ENCODE measurements around the gene BRD7. TPM values are rescaled to one million over a fixed set of nuclear protein-coding genes. Genes with fewer than 3 reads are reported as not detected.

Gene BRD7
- polyA plus RNA-seq, 4 donors, result 40.7 to 71.6 (median 43.4) TPM

- Histone ChIP-seq H3K27me3 (ENCODE audit: control insufficient read depth in 3 of 3, insufficient read depth in 3 of 3, low read length in 3 of 3) (no peaks in the 10 kb centered on the region), H3K9me3 (ENCODE audit: control insufficient read depth in 2 of 2, insufficient read depth in 1 of 2, low read depth in 1 of 2, low read length in 1 of 2) (no peaks in the 10 kb centered on the region), H3K4me3 (ENCODE audit: low read depth in 1 of 3, low read length in 3 of 3) (no peak overlapping the region), H3K4me1 (ENCODE audit: control insufficient read depth in 3 of 3, insufficient read depth in 2 of 3, low read depth in 1 of 3, low read length in 2 of 3) (peaks cover 0 to under 1% (median 0%) of the 10 kb centered on the region in 3 donors), H3K36me3 (ENCODE audit: control insufficient read depth in 3 of 3, insufficient read depth in 2 of 3, low read depth in 1 of 3, low read length in 3 of 3) (no peaks in the 10 kb centered on the region), H3K27ac (ENCODE audit: low read depth in 1 of 3, low read length in 2 of 3) (no peak overlapping the region)
- FAIRE-seq (no peak), DNase-seq (no peak)
- WGBS, 3 donors, result 79 to 89% (median 83%) methylated on average over 7 of the region's 7 CpGs
These were observed 96.6 kb downstream of the BRD7 start for GRCh38 chr16:50272111-50272571.

- Histone ChIP-seq H3K9me3 (ENCODE audit: control insufficient read depth in 2 of 2, insufficient read depth in 1 of 2, low read depth in 1 of 2, low read length in 1 of 2) (no peaks in the 10 kb centered on the region), H3K27ac (ENCODE audit: low read depth in 1 of 3, low read length in 2 of 3) (no peak overlapping the region), H3K27me3 (ENCODE audit: control insufficient read depth in 3 of 3, insufficient read depth in 3 of 3, low read length in 3 of 3) (no peaks in the 10 kb centered on the region), H3K4me3 (ENCODE audit: low read depth in 1 of 3, low read length in 3 of 3) (no peak overlapping the region), H3K36me3 (ENCODE audit: control insufficient read depth in 3 of 3, insufficient read depth in 2 of 3, low read depth in 1 of 3, low read length in 3 of 3) (no peaks in the 10 kb centered on the region), H3K4me1 (ENCODE audit: control insufficient read depth in 3 of 3, insufficient read depth in 2 of 3, low read depth in 1 of 3, low read length in 2 of 3) (peaks cover 0 to 8% (median 0%) of the 10 kb centered on the region in 3 donors)
- 78 to 83% (median 83%) methylated on average over 15 of the region's 15 CpGs for WGBS, 3 donors
- DNase-seq, result no peak
- FAIRE-seq, result no peak
These were observed 97.4 kb downstream of the BRD7 start for GRCh38 chr16:50271148-50272041.

- Histone ChIP-seq H3K4me1 (ENCODE audit: control insufficient read depth in 3 of 3, insufficient read depth in 2 of 3, low read depth in 1 of 3, low read length in 2 of 3) (peaks cover 0 to 15% (median 0%) of the 10 kb centered on the region in 3 donors), H3K4me3 (ENCODE audit: low read depth in 1 of 3, low read length in 3 of 3) (no peak overlapping the region), H3K27me3 (ENCODE audit: control insufficient read depth in 3 of 3, insufficient read depth in 3 of 3, low read length in 3 of 3) (no peaks in the 10 kb centered on the region), H3K9me3 (ENCODE audit: control insufficient read depth in 2 of 2, insufficient read depth in 1 of 2, low read depth in 1 of 2, low read length in 1 of 2) (no peaks in the 10 kb centered on the region), H3K36me3 (ENCODE audit: control insufficient read depth in 3 of 3, insufficient read depth in 2 of 3, low read depth in 1 of 3, low read length in 3 of 3) (no peaks in the 10 kb centered on the region), H3K27ac (ENCODE audit: low read depth in 1 of 3, low read length in 2 of 3) (no peak overlapping the region)
- FAIRE-seq, result no peak
- WGBS, 3 donors, result 91 to 95% (median 94%) methylated on average over 13 of the region's 13 CpGs
- DNase-seq, result no peak
These were observed 98.2 kb downstream of the BRD7 start for GRCh38 chr16:50270510-50271147.

- Histone ChIP-seq H3K27ac (ENCODE audit: low read depth in 1 of 3, low read length in 2 of 3) (no peak overlapping the region), H3K27me3 (ENCODE audit: control insufficient read depth in 3 of 3, insufficient read depth in 3 of 3, low read length in 3 of 3) (no peaks in the 10 kb centered on the region), H3K4me3 (ENCODE audit: low read depth in 1 of 3, low read length in 3 of 3) (no peak overlapping the region), H3K9me3 (ENCODE audit: control insufficient read depth in 2 of 2, insufficient read depth in 1 of 2, low read depth in 1 of 2, low read length in 1 of 2) (no peaks in the 10 kb centered on the region), H3K36me3 (ENCODE audit: control insufficient read depth in 3 of 3, insufficient read depth in 2 of 3, low read depth in 1 of 3, low read length in 3 of 3) (no peaks in the 10 kb centered on the region), H3K4me1 (ENCODE audit: control insufficient read depth in 3 of 3, insufficient read depth in 2 of 3, low read depth in 1 of 3, low read length in 2 of 3) (peaks cover 0 to 18% (median 0%) of the 10 kb centered on the region in 3 donors)
- 79 to 89% (median 81%) methylated on average over 12 of the region's 12 CpGs for WGBS, 3 donors
- DNase-seq (no peak), FAIRE-seq (no peak)
These were observed 98.8 kb downstream of the BRD7 start for GRCh38 chr16:50269769-50270509.

GRCh38 chr16:50269061-50269705, 99.6 kb downstream of the BRD7 start:
- Histone ChIP-seq H3K27ac (ENCODE audit: low read depth in 1 of 3, low read length in 2 of 3) (no peak overlapping the region), H3K9me3 (ENCODE audit: control insufficient read depth in 2 of 2, insufficient read depth in 1 of 2, low read depth in 1 of 2, low read length in 1 of 2) (no peaks in the 10 kb centered on the region), H3K36me3 (ENCODE audit: control insufficient read depth in 3 of 3, insufficient read depth in 2 of 3, low read depth in 1 of 3, low read length in 3 of 3) (no peaks in the 10 kb centered on the region), H3K4me1 (ENCODE audit: control insufficient read depth in 3 of 3, insufficient read depth in 2 of 3, low read depth in 1 of 3, low read length in 2 of 3) (peaks cover 0 to 18% (median 0%) of the 10 kb centered on the region in 3 donors), H3K4me3 (ENCODE audit: low read depth in 1 of 3, low read length in 3 of 3) (no peak overlapping the region), H3K27me3 (ENCODE audit: control insufficient read depth in 3 of 3, insufficient read depth in 3 of 3, low read length in 3 of 3) (no peaks in the 10 kb centered on the region)
- no peak for FAIRE-seq
- 95 to 96% (median 96%) methylated on average over 13 of the region's 13 CpGs for WGBS, 3 donors
- no peak for DNase-seq

GRCh38 chr16:50268352-50268751, 100.4 kb downstream of the BRD7 start:
- 48 to 73% (median 69%) methylated on average over 5 of the region's 5 CpGs for WGBS, 3 donors
- H3K4me1 ChIP-seq (ENCODE audit: control insufficient read depth in 3 of 3, insufficient read depth in 2 of 3, low read depth in 1 of 3, low read length in 2 of 3), result peaks cover 0 to 23% (median 0%) of the 10 kb centered on the region in 3 donors
- no peak overlapping the region for H3K27ac ChIP-seq (ENCODE audit: low read depth in 1 of 3, low read length in 2 of 3)
- H3K4me3 ChIP-seq (ENCODE audit: low read depth in 1 of 3, low read length in 3 of 3), result no peak overlapping the region
- no peaks in the 10 kb centered on the region for H3K27me3 ChIP-seq (ENCODE audit: control insufficient read depth in 3 of 3, insufficient read depth in 3 of 3, low read length in 3 of 3)
- no peaks in the 10 kb centered on the region for H3K9me3 ChIP-seq (ENCODE audit: control insufficient read depth in 2 of 2, insufficient read depth in 1 of 2, low read depth in 1 of 2, low read length in 1 of 2)
- FAIRE-seq (no peak), DNase-seq (no peak)
- no peaks in the 10 kb centered on the region for H3K36me3 ChIP-seq (ENCODE audit: control insufficient read depth in 3 of 3, insufficient read depth in 2 of 3, low read depth in 1 of 3, low read length in 3 of 3)

- Histone ChIP-seq H3K4me1 (ENCODE audit: control insufficient read depth in 3 of 3, insufficient read depth in 2 of 3, low read depth in 1 of 3, low read length in 2 of 3) (peaks cover 0 to 26% (median 0%) of the 10 kb centered on the region in 3 donors), H3K27ac (ENCODE audit: low read depth in 1 of 3, low read length in 2 of 3) (no peak overlapping the region), H3K4me3 (ENCODE audit: low read depth in 1 of 3, low read length in 3 of 3) (peak overlapping the region in 1 of 3 donors; percentile 52), H3K9me3 (ENCODE audit: control insufficient read depth in 2 of 2, insufficient read depth in 1 of 2, low read depth in 1 of 2, low read length in 1 of 2) (no peaks in the 10 kb centered on the region), H3K36me3 (ENCODE audit: control insufficient read depth in 3 of 3, insufficient read depth in 2 of 3, low read depth in 1 of 3, low read length in 3 of 3) (no peaks in the 10 kb centered on the region), H3K27me3 (ENCODE audit: control insufficient read depth in 3 of 3, insufficient read depth in 3 of 3, low read length in 3 of 3) (no peaks in the 10 kb centered on the region)
- no peak for DNase-seq
- 43 to 65% (median 55%) methylated on average over 3 of the region's 3 CpGs for WGBS, 3 donors
- FAIRE-seq, result no peak
These were observed 101.1 kb downstream of the BRD7 start for GRCh38 chr16:50267651-50268050.

Measured in small intestine (tissue), 7 donors.